Esophagus (tissue), 2 donors: ENCODE results near the gene TTC6. TPM values are rescaled to one million over a fixed set of nuclear protein-coding genes. Genes with fewer than 3 reads are reported as not detected.

ENCODE experiments used
- H3K27ac ChIP-seq, 2 donors: one replicate each; pipeline ENCODE4 v1.5.1; 2013; ENCODE audit warnings: low read depth in 2 of 2, mild to moderate bottlenecking in 2 of 2, inconsistent platforms in 1 of 2, low read length in 1 of 2, moderate library complexity in 1 of 2
- H3K27me3 ChIP-seq, 2 donors: one replicate each; pipeline ENCODE4 v1.6.1; 2013; ENCODE audit warnings: low read length in 2 of 2, control low read depth in 1 of 2, mild to moderate bottlenecking in 1 of 2; ENCODE audit not compliant: insufficient read depth in 2 of 2, control insufficient read depth in 1 of 2
- H3K36me3 ChIP-seq, 2 donors: one replicate each; pipeline ENCODE4 v1.6.1; 2013; ENCODE audit warnings: low read length in 1 of 2; ENCODE audit not compliant: control insufficient read depth in 2 of 2, insufficient read depth in 2 of 2
- H3K4me1 ChIP-seq, 2 donors: one replicate each; pipeline ENCODE4 v1.6.1; 2013; ENCODE audit warnings: low read length in 1 of 2; ENCODE audit not compliant: control insufficient read depth in 2 of 2, insufficient read depth in 2 of 2
- H3K4me3 ChIP-seq, 2 donors: one replicate each; pipeline ENCODE4 v1.5.1; 2013; ENCODE audit warnings: low read length in 2 of 2, mild to moderate bottlenecking in 2 of 2, low read depth in 1 of 2, moderate library complexity in 1 of 2
- H3K9me3 ChIP-seq, 2 donors: one replicate each; pipeline ENCODE4 v1.6.1; 2013; ENCODE audit warnings: mild to moderate bottlenecking in 2 of 2, low read depth in 1 of 2, low read length in 1 of 2, moderate library complexity in 1 of 2; ENCODE audit not compliant: control insufficient read depth in 2 of 2, insufficient read depth in 1 of 2
- WGBS, 2 donors: extraction: QIAGEN DNeasy Blood & Tissue Kit; methylation state at CpG; one replicate each; pipeline ENCODE4 v1.1.7; 2013; 5-methylcytosine and 5-hydroxymethylcytosine counted together
- polyA plus RNA-seq, 2 donors: library from polyadenylated mRNA; stranded (reverse); fragments of 200-250 nt; gene quantifications; one replicate each; pipeline ENCODE4 v1.2.3, GENCODE V29; 2013
- donor health status: healthy with polysubstance abuse.
- donor health status: Bipolar disorder and iron deficiency.

The TTC6 gene
- polyA plus RNA-seq, 2 donors, result 0.27 to 2.4 TPM

DNA sequence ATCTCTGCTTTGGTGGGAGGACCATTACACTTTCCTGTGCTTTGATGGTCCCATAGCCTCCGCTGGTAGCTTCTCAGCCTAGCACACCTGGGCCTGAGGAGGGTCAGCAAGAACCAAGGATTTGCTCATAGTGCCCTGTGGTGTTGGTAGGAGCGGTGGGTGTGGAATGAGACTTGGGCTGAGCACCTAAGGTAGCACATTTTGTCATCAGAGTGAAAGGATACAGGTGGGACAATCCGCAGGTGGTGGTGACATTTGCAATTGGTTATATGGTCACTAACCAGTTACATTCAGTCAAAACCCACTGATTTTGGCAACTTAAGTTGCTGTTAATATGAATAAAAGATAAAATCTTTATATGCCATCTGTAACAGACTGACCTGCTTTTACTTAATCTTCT, 46.7 kb downstream of the TTC6 start:
- H3K27me3 ChIP-seq, result no peaks in the 10 kb centered on the region
- H3K4me3 ChIP-seq, result no peak overlapping the region
- no peaks in the 10 kb centered on the region for H3K4me1 ChIP-seq
- H3K36me3 ChIP-seq, result no peaks in the 10 kb centered on the region
- WGBS, 2 donors, result 90 to 96% methylated on average over 3 of the region's 3 CpGs
- H3K9me3 ChIP-seq, result no peaks in the 10 kb centered on the region
- no peak overlapping the region for H3K27ac ChIP-seq

DNA sequence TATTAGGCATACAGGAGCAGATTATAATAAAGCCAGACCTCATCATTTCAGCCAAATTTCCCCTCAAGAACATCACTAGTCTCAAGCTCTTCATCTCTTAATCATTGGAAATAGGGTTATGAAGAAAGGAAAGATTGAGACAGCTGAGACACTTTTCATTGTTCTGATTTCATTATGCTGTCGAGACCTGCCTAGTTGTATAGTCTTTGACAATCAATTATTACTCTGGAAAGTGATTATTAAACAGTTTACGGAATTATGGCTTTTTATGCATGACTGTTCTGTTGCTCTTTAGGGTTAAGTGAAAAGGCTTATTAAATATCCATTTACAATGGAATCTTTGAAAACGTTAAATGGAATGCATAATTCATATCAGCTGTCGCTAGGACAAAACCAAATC, 48.3 kb downstream of the TTC6 start:
- Histone ChIP-seq H3K4me3 (no peak overlapping the region), H3K27ac (no peak overlapping the region), H3K4me1 (no peaks in the 10 kb centered on the region), H3K27me3 (no peaks in the 10 kb centered on the region), H3K36me3 (no peaks in the 10 kb centered on the region), H3K9me3 (no peaks in the 10 kb centered on the region)
- WGBS, 2 donors, result 56 to 60% methylated on average over 4 of the region's 4 CpGs

Other genes with a start within 250 kb of the TTC6 start
- gene FOXA1, start 380 bp upstream of the TTC6 start, polyA plus RNA-seq, result 10 to 100 TPM in 1 of 2 donors, 1 to 10 TPM in 1; 9.5 to 10.1 TPM